KMS-11 (cell line): ENCODE data around the gene ATP5ME.
"Not testable (repeated sequence)": the region's sequence is repeated elsewhere in the genome, so short reads cannot be mapped to it uniquely, and the experiment has no call there.

Experiments
- H2AFZ ChIP-seq: fragments of 200-600 bp; sonication (generic); 2 replicates; pipeline ENCODE4 v1.6.1; 2016; ENCODE audit warnings: antibody characterized with exemption, mixed run types, low read depth
- H3K27ac ChIP-seq: fragments of 200-600 bp; sonication (generic); 2 replicates; pipeline ENCODE4 v1.6.1; 2016; ENCODE audit warnings: mild to moderate bottlenecking, mixed run types
- H3K27me3 ChIP-seq: fragments of 200-600 bp; sonication (generic); 2 replicates; pipeline ENCODE4 v1.6.1; 2017; ENCODE audit warnings: mild to moderate bottlenecking, low read depth, mixed run types, moderate library complexity; ENCODE audit not compliant: insufficient read depth
- H3K36me3 ChIP-seq: fragments of 200-600 bp; sonication (generic); 2 replicates; pipeline ENCODE4 v1.6.1; 2017; ENCODE audit warnings: mild to moderate bottlenecking, mixed run types; ENCODE audit not compliant: insufficient read depth
- H3K4me1 ChIP-seq: fragments of 200-600 bp; sonication (generic); 2 replicates; pipeline ENCODE4 v1.6.1; 2016; ENCODE audit warnings: mild to moderate bottlenecking, low read depth, mixed run types; ENCODE audit not compliant: poor library complexity, severe bottlenecking
- H3K4me2 ChIP-seq: fragments of 200-600 bp; sonication (generic); 2 replicates; pipeline ENCODE4 v1.7.0; 2016; ENCODE audit warnings: mild to moderate bottlenecking, mixed run types
- H3K4me3 ChIP-seq: fragments of 200-600 bp; sonication (generic); IDR thresholded peaks from 2 replicates; pipeline ENCODE4 v1.6.1; 2017; ENCODE audit warnings: low read depth, low read length, mixed read lengths; ENCODE audit not compliant: insufficient read depth
- H3K79me2 ChIP-seq: fragments of 200-600 bp; sonication (generic); 2 replicates; pipeline ENCODE4 v1.6.1; 2016; ENCODE audit warnings: low read depth, mixed run types; ENCODE audit not compliant: insufficient read depth
- H3K9ac ChIP-seq: fragments of 200-600 bp; sonication (generic); 2 replicates; pipeline ENCODE4 v1.6.1; 2016; ENCODE audit warnings: mild to moderate bottlenecking, mixed run types
- H4K20me1 ChIP-seq: fragments of 200-600 bp; sonication (generic); 2 replicates; pipeline ENCODE4 v1.6.1; 2016; ENCODE audit warnings: mild to moderate bottlenecking, mixed run types; ENCODE audit not compliant: insufficient read depth
- TF ChIP-seq, protein P1 (sequence below): fragments of 200-600 bp; sonication (generic); conservative IDR thresholded peaks from 2 replicates; pipeline ENCODE4 v1.6.1; 2017; ENCODE audit warnings: low read depth, mild to moderate bottlenecking, antibody characterized with exemption, low read length, moderate library complexity, mixed read lengths

ATP5ME gene

DNA sequence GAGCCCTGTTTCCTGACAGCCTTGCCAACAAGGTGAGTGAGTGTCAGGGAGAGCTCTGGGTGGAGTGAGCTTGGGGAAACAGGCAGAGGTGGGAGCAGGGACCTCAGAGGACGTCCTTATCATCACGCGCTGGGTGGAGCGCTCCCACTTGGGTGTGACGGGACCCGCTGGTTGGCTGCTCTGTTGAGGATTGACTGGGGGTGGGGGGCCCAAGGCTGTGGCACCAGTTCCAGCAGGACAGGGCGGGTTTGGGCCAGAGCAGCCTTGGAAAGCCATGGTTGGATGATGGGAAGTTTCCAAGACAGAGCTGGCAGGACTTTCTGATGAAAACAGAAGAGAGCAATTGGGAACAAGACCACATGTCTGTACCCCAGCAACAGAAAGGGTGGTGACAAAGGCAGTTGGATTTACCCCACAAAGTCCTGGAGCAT lies 28.6 kb upstream of the ATP5ME start:
- TF ChIP-seq, protein P1, sequence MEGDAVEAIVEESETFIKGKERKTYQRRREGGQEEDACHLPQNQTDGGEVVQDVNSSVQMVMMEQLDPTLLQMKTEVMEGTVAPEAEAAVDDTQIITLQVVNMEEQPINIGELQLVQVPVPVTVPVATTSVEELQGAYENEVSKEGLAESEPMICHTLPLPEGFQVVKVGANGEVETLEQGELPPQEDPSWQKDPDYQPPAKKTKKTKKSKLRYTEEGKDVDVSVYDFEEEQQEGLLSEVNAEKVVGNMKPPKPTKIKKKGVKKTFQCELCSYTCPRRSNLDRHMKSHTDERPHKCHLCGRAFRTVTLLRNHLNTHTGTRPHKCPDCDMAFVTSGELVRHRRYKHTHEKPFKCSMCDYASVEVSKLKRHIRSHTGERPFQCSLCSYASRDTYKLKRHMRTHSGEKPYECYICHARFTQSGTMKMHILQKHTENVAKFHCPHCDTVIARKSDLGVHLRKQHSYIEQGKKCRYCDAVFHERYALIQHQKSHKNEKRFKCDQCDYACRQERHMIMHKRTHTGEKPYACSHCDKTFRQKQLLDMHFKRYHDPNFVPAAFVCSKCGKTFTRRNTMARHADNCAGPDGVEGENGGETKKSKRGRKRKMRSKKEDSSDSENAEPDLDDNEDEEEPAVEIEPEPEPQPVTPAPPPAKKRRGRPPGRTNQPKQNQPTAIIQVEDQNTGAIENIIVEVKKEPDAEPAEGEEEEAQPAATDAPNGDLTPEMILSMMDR = no peak
- H3K79me2 ChIP-seq = no peaks in the 10 kb centered on the region
- no peaks in the 10 kb centered on the region for H3K36me3 ChIP-seq
- H2AFZ ChIP-seq = no peak overlapping the region
- H4K20me1 ChIP-seq = no peaks in the 10 kb centered on the region
- H3K27me3 ChIP-seq = no peaks in the 10 kb centered on the region
- no peak overlapping the region for H3K9ac ChIP-seq
- no peak overlapping the region for H3K4me3 ChIP-seq
- no peak overlapping the region for H3K4me2 ChIP-seq
- no peaks in the 10 kb centered on the region for H3K4me1 ChIP-seq
- no peak overlapping the region for H3K27ac ChIP-seq

DNA sequence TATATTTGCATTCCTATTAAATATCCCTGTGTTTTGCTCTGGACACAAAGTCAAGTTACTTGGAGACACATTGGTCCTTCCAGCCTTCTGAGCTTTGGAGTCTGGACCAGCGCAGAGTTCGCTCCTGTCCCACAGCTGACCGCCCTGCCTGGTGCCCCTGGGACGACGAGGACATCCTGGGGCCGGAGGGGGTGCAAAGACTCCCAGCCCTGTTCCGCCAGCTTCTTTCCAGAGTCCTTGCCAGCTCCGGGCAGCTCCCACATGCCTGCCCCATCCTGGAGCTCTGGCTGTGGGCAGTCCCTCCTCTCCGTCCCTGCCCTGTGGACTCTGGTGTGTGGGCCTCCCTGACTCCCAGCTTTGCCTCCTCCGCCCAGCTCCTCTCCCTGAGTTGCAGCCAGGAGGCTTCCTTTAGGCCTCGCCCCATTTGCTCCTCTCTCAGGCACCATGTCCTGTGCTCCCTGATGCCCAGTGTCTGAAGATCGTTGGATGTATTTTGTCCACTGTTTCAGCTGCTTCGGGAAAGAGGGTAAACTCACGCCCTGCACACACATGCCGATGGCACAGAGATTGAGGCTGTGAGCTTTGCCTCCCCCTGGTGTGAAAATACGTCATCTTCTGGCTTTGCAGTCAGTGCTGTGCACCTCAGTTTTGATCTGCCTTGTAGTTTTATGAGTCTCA lies 26.6 kb upstream of the ATP5ME start:
- no peaks in the 10 kb centered on the region for H4K20me1 ChIP-seq
- H2AFZ ChIP-seq = no peak overlapping the region
- H3K36me3 ChIP-seq = no peaks in the 10 kb centered on the region
- no peaks in the 10 kb centered on the region for H3K27me3 ChIP-seq
- TF ChIP-seq, protein P1 = no peak
- no peak overlapping the region for H3K27ac ChIP-seq
- no peak overlapping the region for H3K4me2 ChIP-seq
- no peak overlapping the region for H3K4me3 ChIP-seq
- H3K79me2 ChIP-seq = no peaks in the 10 kb centered on the region
- H3K4me1 ChIP-seq = no peaks in the 10 kb centered on the region
- H3K9ac ChIP-seq = no peak overlapping the region

DNA sequence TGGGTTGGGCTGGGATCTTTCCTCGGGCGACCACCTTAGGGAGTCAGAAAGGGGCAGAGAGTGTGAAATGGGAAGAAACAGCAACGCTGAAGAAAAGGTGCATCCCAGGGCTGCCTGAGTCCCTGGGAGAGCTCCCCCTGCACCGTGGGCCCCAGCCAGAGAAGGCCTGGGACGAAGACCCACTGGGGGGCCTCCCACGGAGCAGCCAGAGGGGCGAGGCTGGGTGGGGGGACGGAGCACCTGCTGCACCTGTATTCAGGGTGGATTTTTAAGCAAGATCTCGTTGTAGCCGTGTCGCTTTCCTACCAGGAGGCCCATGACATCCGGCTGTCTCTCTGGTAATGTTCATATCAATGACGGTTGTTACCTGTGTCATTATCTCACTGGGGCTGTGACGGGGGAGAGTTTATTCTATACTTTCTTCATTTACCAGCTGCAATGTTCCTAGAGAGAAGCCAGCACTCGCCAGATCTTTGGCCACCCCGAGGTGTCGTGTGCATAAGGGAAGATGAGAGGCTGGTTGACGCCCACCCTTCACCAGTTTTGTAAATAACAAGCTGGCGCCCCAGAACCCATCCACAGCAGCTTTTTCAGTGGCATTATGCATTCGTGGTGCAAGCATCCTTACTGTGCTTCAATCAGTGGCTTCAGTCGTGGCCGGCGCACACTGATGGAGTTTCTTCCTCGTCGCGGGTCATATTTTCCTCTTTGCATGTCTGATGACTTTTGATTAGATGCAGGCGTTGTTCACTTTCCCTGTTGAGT lies 25.9 kb upstream of the ATP5ME start:
- Histone ChIP-seq H3K4me2 (no peak overlapping the region), H3K4me1 (no peaks in the 10 kb centered on the region), H4K20me1 (no peaks in the 10 kb centered on the region), H3K9ac (no peak overlapping the region), H3K27ac (no peak overlapping the region), H2AFZ (no peak overlapping the region), H3K27me3 (no peaks in the 10 kb centered on the region), H3K36me3 (no peaks in the 10 kb centered on the region), H3K79me2 (no peaks in the 10 kb centered on the region), H3K4me3 (no peak overlapping the region)
- TF ChIP-seq, protein P1 = no peak

DNA sequence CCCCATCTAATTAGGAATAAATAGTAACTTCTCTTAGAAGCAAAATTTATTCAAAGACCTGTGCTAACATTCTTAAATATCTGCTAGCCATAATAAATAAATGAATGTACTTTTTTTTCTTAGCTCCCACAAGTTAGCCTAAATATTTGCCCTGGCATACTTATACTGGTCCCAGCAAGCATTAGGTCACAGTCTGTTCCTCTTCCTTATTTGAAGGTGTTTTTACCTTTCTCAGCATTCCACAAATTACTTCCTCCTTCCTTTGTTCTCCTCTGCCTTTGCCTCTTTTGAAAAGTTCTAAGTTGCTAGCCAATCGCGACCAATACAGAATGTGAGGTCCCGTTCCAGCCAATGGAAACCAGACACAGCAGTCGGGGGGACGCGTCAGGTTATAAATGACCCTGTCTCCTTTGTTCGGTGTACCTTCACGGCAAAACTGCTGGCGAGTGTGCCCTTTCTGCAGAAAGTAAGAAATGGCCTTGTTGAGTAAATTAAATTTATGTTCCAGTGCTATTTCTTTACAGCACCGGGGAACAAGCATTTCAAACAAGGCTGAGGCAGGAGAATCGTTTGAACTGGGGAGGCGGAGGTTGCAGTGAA lies 20.4 kb upstream of the ATP5ME start:
- not testable (repeated sequence) for H3K27ac ChIP-seq, H3K9ac ChIP-seq, H3K4me2 ChIP-seq, H3K4me1 ChIP-seq, H2AFZ ChIP-seq, H3K27me3 ChIP-seq, H4K20me1 ChIP-seq, H3K79me2 ChIP-seq, H3K36me3 ChIP-seq, H3K4me3 ChIP-seq
